ENCODE measurements around the gene PI4KB. TPM values are rescaled to one million over a fixed set of nuclear protein-coding genes. Genes with fewer than 3 reads are reported as not detected.

Gene PI4KB
- total RNA-seq, 4 donors from 2014 or later = 65.5 to 98.1 (median 77.3) TPM

- in situ Hi-C loops (cut with MboI; ENCODE audit: low sequenced_read_pairs in 4 of 4) (no loop called here), intact Hi-C loops (cut with DNase I; ENCODE audit: low total_unique reads) (loop anchor here (5.0 kb wide), 1 partner anchor 519 kb away; the partner anchor contains the start of gene RORC)
- no peak for TF ChIP-seq CTCF (IDR thresholded peaks at IDR 0.05 in 4 of 5, conservative IDR thresholded peaks at IDR 0.05 in 1 of 5)
- no peaks in the 10 kb centered on the region for H3K27me3 ChIP-seq
- H3K4me1 ChIP-seq = peaks cover 55 to 69% of the 10 kb centered on the region in 2 donors
- no peak overlapping the region for H3K4me3 ChIP-seq
- ATAC-seq = no peak
- H3K9me3 ChIP-seq = no peaks in the 10 kb centered on the region
- DNase-seq = peak in 1 of 2 donors; percentile 33
- peak overlapping the region; percentile 91 to 95 (median 93) for H3K27ac ChIP-seq
- H3K36me3 ChIP-seq = peaks cover 0 to 28% of the 10 kb centered on the region in 2 donors
These were observed 13.7 kb downstream of the PI4KB start for GRCh38 chr1:151313501-151313900.

GRCh38 chr1:151312826-151313225 is 14.4 kb downstream of the PI4KB start:
- intact Hi-C loops (cut with DNase I; ENCODE audit: low total_unique reads) = loop anchor here (5.0 kb wide), 1 partner anchor 519 kb away; the partner anchor contains the start of gene RORC
- Histone ChIP-seq H3K36me3 (peaks cover 0 to 35% of the 10 kb centered on the region in 2 donors), H3K4me3 (no peak overlapping the region), H3K27me3 (no peaks in the 10 kb centered on the region), H3K9me3 (no peaks in the 10 kb centered on the region), H3K27ac (peak overlapping the region; percentile 91 to 95 (median 93)), H3K4me1 (peaks cover 55 to 69% of the 10 kb centered on the region in 2 donors)
- TF ChIP-seq POLR2A (IDR thresholded peaks at IDR 0.05) (no peak), CTCF (IDR thresholded peaks at IDR 0.05 in 4 of 5, conservative IDR thresholded peaks at IDR 0.05 in 1 of 5) (no peak)
- ATAC-seq (no peak), DNase-seq (no peak)
- in situ Hi-C loops (cut with MboI; ENCODE audit: low sequenced_read_pairs in 4 of 4) = no loop called here

GRCh38 chr1:151312411-151312810 is 14.8 kb downstream of the PI4KB start:
- peak overlapping the region in 1 of 4 donors; percentile 8 for H3K4me3 ChIP-seq
- TF ChIP-seq CTCF (IDR thresholded peaks at IDR 0.05 in 4 of 5, conservative IDR thresholded peaks at IDR 0.05 in 1 of 5) = no peak
- TF ChIP-seq POLR2A (IDR thresholded peaks at IDR 0.05) = no peak
- H3K27ac ChIP-seq = peak overlapping the region; percentile 91 to 95 (median 93)
- peaks cover 55 to 69% of the 10 kb centered on the region in 2 donors for H3K4me1 ChIP-seq
- H3K9me3 ChIP-seq = no peaks in the 10 kb centered on the region
- H3K27me3 ChIP-seq = no peaks in the 10 kb centered on the region
- H3K36me3 ChIP-seq = peaks cover 0 to 36% of the 10 kb centered on the region in 2 donors
- ATAC-seq (no peak), DNase-seq (no peak)
- in situ Hi-C loops (cut with MboI; ENCODE audit: low sequenced_read_pairs in 4 of 4) (no loop called here), intact Hi-C loops (cut with DNase I; ENCODE audit: low total_unique reads) (loop anchor here (5.0 kb wide), 1 partner anchor 520 kb away; the partner anchor contains the start of gene RORC)

GRCh38 chr1:151311589-151312331 is 15.5 kb downstream of the PI4KB start:
- Histone ChIP-seq H3K27ac (peak overlapping the region; percentile 91 to 95 (median 93)), H3K4me3 (peak overlapping the region in 2 of 4 donors; percentile 8), H3K36me3 (peaks cover 0 to 39% of the 10 kb centered on the region in 2 donors), H3K9me3 (no peaks in the 10 kb centered on the region), H3K4me1 (peaks cover 55 to 69% of the 10 kb centered on the region in 2 donors), H3K27me3 (no peaks in the 10 kb centered on the region)
- peak; percentile 95 to 98 for DNase-seq
- ATAC-seq = peak; percentile 95 to 98
- in situ Hi-C loops (cut with MboI; ENCODE audit: low sequenced_read_pairs in 4 of 4) = no loop called here
- TF ChIP-seq POLR2A (IDR thresholded peaks at IDR 0.05) (peak; percentile 15 to 16), CTCF (IDR thresholded peaks at IDR 0.05 in 4 of 5, conservative IDR thresholded peaks at IDR 0.05 in 1 of 5) (no peak)
- intact Hi-C loops (cut with DNase I; ENCODE audit: low total_unique reads) = loop anchor here (1.0 to 5.0 kb wide), 3 partner anchors 16 to 521 kb away; partner anchors contain the start of genes PI4KB and RORC
